Activated CD4-positive, alpha-beta T cell treated with anti-CD3 and anti-CD28 coated beads for 36 hours (primary cell): ENCODE results near the gene TARBP1. TPM values are rescaled to one million over a fixed set of nuclear protein-coding genes. Genes with fewer than 3 reads are reported as not detected.
"Not testable (repeated sequence)": the region's sequence is repeated elsewhere in the genome, so short reads cannot be mapped to it uniquely, and the experiment has no call there.

Experiments
- ATAC-seq: fragments of 200-7000 bp; cut with Tn5 transposase; one replicate; pipeline ENCODE4 v1.10.0; 2021; ENCODE audit warnings: mild to moderate bottlenecking, moderate library complexity
- CTCF ChIA-PET: fragments of 350-600 bp; sonication (Branson Sonifier 250); formaldehyde crosslinking; loops from one replicate; lab custom pipeline; 2021; ENCODE audit warnings: antibody characterized with exemption; lab: Charles Lee
- POLR2A ChIA-PET: fragments of 350-600 bp; sonication (Branson Sonifier 250); formaldehyde crosslinking; loops from one replicate; lab custom pipeline; 2021; ENCODE audit warnings: antibody characterized with exemption, inconsistent platforms; lab: Charles Lee
- DNase-seq: peaks from one replicate; pipeline ENCODE4 v3.0.0-alpha.2; 2020
- H3K27ac Mint-ChIP-seq: one replicate; pipeline ENCODE4 v1.8.0; 2021; ENCODE audit warnings: mixed read lengths
- H3K27me3 Mint-ChIP-seq: one replicate; pipeline ENCODE4 v1.8.0; 2021; ENCODE audit warnings: mixed read lengths
- H3K36me3 Mint-ChIP-seq: one replicate; pipeline ENCODE4 v1.8.0; 2021; ENCODE audit warnings: low read depth, mixed read lengths
- H3K4me1 Mint-ChIP-seq: one replicate; pipeline ENCODE4 v1.8.0; 2021; ENCODE audit warnings: mixed read lengths
- H3K4me3 Mint-ChIP-seq: one replicate; pipeline ENCODE4 v1.8.0; 2021; ENCODE audit warnings: mild to moderate bottlenecking, moderate library complexity, mixed read lengths
- H3K9me3 Mint-ChIP-seq: one replicate; pipeline ENCODE4 v1.8.0; 2021; ENCODE audit warnings: low read depth, mixed read lengths
- intact Hi-C, 2 experiments: fragments of 100-400 bp; cut with DNase I in 1 of 2; cut with micrococcal nuclease in 1 of 2; formaldehyde crosslinking; loops; one replicate each; pipeline versions ENCODE4 v1.14.2 to v1.15.1; 2022 to 2024; cut with DNase I, micrococcal nuclease
- total RNA-seq, 2 experiments: library from RNA; stranded (reverse); gene quantifications; one replicate each; pipeline ENCODE4 v1.2.3, GENCODE V29; 2021

TARBP1 gene
- total RNA-seq, 2 experiments from 2014 or later: 37.7 to 41.5 TPM

DNA sequence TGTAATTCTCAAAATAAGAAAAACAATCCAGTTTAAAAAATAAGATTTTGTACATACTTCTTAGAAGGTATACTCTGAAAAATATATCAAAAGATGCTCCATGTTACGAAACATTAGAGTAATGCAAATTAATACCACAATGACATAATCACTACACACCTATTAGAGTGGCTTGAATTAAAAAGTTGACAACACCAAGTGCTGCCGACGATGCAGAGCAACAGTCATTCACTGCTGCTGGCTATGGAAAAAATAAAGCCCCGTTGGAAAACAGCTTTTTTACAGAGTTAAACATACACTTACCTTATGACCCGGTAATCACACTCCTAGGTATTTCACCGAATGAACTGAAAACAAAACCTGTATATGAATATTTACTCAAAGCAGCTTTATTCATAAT, 90.9 kb downstream of the TARBP1 start:
- peaks cover 29% of the 10 kb centered on the region for H3K36me3 Mint-ChIP-seq

DNA sequence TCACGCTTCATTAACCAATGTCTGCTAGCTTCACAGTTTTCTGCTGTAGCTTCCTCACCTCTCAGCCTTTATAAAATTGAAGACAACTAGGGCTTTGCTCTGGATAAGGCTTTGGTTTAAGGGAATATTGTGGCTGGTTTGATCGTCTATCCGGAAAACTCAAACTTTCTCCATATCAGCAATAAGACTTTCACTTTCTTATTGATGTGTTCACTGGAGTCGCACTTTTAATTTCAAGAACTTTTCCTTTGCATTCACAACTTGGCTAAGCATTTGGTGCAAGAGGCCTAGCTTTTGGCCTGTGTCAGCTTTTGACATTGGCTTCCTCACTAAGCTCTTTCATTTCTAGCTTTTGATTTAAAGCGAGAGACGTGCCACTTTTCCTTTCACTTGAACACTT, 92.9 kb downstream of the TARBP1 start:
- Mint-ChIP-seq H3K27me3 (no peaks in the 10 kb centered on the region), H3K4me1 (peaks cover 16% of the 10 kb centered on the region), H3K9me3 (no peaks in the 10 kb centered on the region), H3K36me3 (peaks cover 27% of the 10 kb centered on the region), H3K4me3 (no peak overlapping the region), H3K27ac (peak overlapping the region; percentile 58)
- POLR2A ChIA-PET: interaction anchor here (0.6 kb wide), 1 partner anchor 16 kb away, joined by 4 read pairs; no protein-coding TSS in a partner anchor
- CTCF ChIA-PET: interaction anchor here (0.6 to 0.7 kb wide), 2 partner anchors 73 to 271 kb away, joined by 3 read pairs; no protein-coding TSS in a partner anchor
- peak; percentile 30 for ATAC-seq
- no peak for DNase-seq
- intact Hi-C loops: no loop called here

More for the DNA sequence above, 90.9 kb downstream of the TARBP1 start:
- H3K4me1 Mint-ChIP-seq: peaks cover 14% of the 10 kb centered on the region
- DNase-seq (no peak), ATAC-seq (no peak)
- intact Hi-C loops: no loop called here
- H3K4me3 Mint-ChIP-seq: no peak overlapping the region
- no peak overlapping the region for H3K27ac Mint-ChIP-seq
- ChIA-PET POLR2A (no interaction called here), CTCF (interaction anchor here (0.7 kb wide), 1 partner anchor 1269 kb away, joined by 3 read pairs; no protein-coding TSS in a partner anchor)
- H3K9me3 Mint-ChIP-seq: no peaks in the 10 kb centered on the region
- no peaks in the 10 kb centered on the region for H3K27me3 Mint-ChIP-seq

DNA sequence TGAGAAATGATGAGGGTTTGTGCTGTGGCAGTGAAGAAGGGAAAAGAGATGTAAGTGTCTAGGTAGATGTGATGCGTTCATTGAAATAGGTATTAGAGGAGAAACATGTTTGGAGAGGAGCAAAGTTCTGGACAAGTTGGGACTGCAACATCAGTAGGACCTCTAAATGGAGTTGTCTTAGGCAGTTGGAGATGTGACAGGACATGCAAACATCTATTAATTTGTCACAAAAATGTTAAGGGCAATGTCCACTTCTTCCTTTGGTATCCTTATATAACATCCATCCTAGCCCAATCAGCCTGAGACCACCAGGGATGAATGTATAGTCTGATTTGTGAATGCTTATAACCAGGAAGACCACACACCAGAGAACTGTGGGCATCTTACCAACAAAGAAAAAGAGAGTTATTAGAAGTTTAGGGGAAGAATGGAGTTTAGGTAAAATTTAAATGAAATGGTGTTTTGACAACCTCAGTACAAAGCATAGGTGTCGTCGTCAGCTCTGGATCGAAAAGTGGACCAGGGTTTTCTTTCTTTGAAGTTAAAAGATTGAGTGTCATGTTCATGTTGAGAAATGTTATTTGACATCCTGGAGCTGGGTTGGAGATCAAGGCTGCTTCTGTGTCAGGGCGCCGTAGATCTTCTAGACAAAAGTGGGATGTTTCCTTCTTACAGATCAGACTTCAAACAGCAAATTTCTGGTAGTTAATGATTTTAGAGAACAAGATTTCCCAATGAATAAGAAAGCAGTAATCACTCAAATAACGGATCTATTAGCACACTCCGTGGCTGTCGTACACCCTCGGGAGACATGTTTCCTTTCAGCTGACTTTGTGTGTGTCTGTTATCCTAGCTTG, 97.1 kb downstream of the TARBP1 start:
- POLR2A ChIA-PET: no interaction called here
- no peak overlapping the region for H3K4me3 Mint-ChIP-seq

DNA sequence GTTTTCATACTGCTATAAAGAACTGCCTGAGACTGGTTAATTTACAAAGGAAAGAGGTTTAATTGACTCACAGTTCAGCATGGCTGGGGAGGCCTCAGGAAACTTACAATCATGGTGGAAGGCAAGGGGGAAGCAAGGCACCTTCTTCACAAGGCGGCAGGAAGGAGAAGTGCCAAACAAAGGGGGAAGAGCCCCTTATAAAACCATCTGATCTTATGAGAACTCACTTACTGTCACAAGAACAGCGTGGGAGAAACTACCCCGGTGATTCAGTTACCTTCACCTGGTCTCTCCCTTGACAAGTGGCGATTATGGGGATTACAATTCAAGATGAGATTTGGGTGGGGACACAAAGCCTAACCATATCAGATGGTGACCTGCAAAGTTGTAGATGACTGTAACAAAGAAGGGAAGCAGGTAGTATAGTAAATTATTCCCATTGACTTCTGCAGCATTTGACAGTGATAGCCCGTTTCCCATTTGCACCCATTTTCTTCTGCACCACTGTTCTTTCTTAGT, 99.3 kb downstream of the TARBP1 start:
- Mint-ChIP-seq H3K4me1 (peaks cover 36% of the 10 kb centered on the region), H3K36me3 (peaks cover 56% of the 10 kb centered on the region), H3K27ac (peak overlapping the region; percentile 29)
- intact Hi-C loops: loop anchor here in 1 of 2 experiments (10.0 kb wide), 1 partner anchor 1425 kb away; the partner anchor contains the start of gene NTPCR
- CTCF ChIA-PET, H3K4me3 Mint-ChIP-seq, DNase-seq, H3K27me3 Mint-ChIP-seq, ATAC-seq, POLR2A ChIA-PET, H3K9me3 Mint-ChIP-seq: not testable (repeated sequence)

More for the DNA sequence above, 97.1 kb downstream of the TARBP1 start:
- ATAC-seq: no peak
- H3K4me1 Mint-ChIP-seq: peaks cover 29% of the 10 kb centered on the region
- peaks cover 3% of the 10 kb centered on the region for H3K9me3 Mint-ChIP-seq
- peak overlapping the region; percentile 62 for H3K27ac Mint-ChIP-seq
- CTCF ChIA-PET: interaction anchor here (0.7 kb wide), 1 partner anchor 107 kb away, joined by 3 read pairs; no protein-coding TSS in a partner anchor
- intact Hi-C loops: no loop called here
- peaks cover 49% of the 10 kb centered on the region for H3K36me3 Mint-ChIP-seq
- H3K27me3 Mint-ChIP-seq: no peaks in the 10 kb centered on the region
- no peak for DNase-seq

DNA sequence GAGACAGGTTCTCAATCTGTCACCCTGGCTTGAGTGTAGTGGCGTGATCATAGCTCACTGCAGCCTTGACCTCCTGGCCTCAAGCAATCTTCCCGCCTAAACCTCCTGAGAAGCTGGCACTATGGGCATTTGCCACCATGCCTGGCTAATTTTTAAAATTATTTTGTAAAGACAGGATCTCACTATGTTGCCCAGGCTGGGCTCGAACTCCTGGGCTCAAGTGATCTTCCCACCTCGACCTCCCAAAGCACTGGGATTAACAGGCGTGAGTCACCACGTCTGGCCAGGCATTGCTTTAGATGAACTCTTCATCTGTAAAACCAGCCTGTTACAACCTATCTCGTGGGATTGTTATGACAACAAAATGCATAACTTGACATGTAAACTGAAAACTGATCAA, 103.3 kb downstream of the TARBP1 start:
- Mint-ChIP-seq H3K27ac (no peak overlapping the region), H3K4me3 (no peak overlapping the region), H3K27me3 (no peaks in the 10 kb centered on the region), H3K36me3 (peaks cover 53% of the 10 kb centered on the region), H3K9me3 (peaks cover 3% of the 10 kb centered on the region), H3K4me1 (peaks cover 49% of the 10 kb centered on the region)
- no peak for DNase-seq
- ChIA-PET POLR2A (no interaction called here), CTCF (no interaction called here)
- ATAC-seq: no peak
- intact Hi-C loops: loop anchor here in 1 of 2 experiments (10.0 kb wide), 1 partner anchor 1421 kb away; the partner anchor contains the start of gene NTPCR

DNA sequence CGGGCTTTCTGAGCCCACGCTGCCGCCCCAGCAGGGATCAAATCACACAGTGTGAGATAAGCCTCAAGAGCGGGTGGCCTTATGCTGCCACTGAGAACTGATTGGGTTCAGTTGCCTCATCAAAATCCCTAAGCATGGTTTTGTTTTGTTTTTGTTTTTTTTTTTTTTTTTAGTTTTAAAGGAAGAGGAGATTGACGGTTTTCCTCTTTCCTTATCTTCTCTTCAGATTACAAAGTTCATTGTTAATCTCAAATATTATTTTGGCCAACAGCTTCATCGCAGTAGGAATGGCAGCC, 105.1 kb downstream of the TARBP1 start:
- Mint-ChIP-seq H3K4me3 (peak overlapping the region; percentile 98), H3K27ac (peak overlapping the region; percentile 99), H3K9me3 (no peaks in the 10 kb centered on the region), H3K4me1 (peaks cover 52% of the 10 kb centered on the region), H3K27me3 (no peaks in the 10 kb centered on the region), H3K36me3 (peaks cover 37% of the 10 kb centered on the region)
- ChIA-PET POLR2A (interaction anchor here (0.5 to 1.4 kb wide), 4 partner anchors 25 to 1119 kb away, joined by 4 to 5 read pairs (median 4); no protein-coding TSS in a partner anchor), CTCF (interaction anchor here (0.6 to 1.9 kb wide), 4 partner anchors 10 to 1131 kb away, joined by 3 to 7 read pairs (median 3); partner anchors contain the start of gene B3GALNT2)
- DNase-seq: no peak
- ATAC-seq: no peak
- intact Hi-C loops: loop anchor here (1.0 to 10.0 kb wide), 15 partner anchors 25 to 1419 kb away; partner anchors contain the start of genes ARID4B (in 1 of the 2), GGPS1 (in 1 of the 2), MAP3K21 (in 1 of the 2) and NTPCR (in 1 of the 2)

DNA sequence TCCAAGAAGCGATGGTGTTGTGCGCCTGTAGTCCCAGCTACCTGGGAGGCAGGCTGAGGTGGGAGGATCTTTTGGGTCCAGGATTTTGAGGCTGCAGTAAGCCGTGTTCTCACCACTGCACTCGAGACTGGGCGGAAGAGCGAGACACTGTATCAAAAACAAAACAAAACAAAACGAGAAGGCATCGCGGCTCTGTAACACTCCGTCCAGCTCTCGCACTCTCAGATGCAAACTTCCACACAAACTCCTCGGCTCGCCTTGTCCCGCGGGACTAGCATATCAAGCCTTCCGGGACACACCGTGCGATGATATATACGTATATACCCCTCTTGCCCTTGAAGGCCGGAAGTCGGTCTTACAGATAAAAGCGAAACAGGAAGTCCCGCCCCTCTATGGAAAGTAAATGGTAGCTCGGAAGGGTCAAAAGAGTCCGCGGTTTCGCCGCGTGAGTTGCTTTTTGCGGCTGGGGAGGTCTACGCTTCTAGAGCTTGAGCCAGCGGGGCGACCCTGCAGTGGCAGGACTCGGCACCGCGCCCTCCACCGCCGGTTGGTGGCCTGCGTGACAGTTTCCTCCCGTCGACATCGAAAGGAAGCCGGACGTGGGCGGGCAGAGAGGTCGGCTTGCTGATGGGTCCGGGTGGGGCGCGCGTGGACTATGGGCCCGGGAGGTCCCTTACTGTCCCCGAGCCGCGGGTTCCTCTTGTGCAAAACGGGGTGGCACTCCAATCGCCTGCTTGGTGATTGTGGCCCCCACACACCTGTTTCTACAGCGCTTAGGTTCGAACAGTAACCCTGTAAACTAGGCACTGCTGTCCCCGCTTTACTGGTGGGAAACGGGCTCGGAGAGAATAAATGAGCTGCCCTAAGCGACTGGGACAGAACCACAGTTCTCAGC, 105.7 kb downstream of the TARBP1 start, which contains the start of gene COA6:
Gene COA6 (plus strand): TSS at position 393 of the 895 bp plus-strand sequence. CDS start 11 bp downstream, at position 404.
- intact Hi-C loops: loop anchor here (1.0 to 10.0 kb wide), 15 partner anchors 25 to 1419 kb away; partner anchors contain the start of genes ARID4B (in 1 of the 2), GGPS1 (in 1 of the 2), MAP3K21 (in 1 of the 2) and NTPCR (in 1 of the 2)

DNA sequence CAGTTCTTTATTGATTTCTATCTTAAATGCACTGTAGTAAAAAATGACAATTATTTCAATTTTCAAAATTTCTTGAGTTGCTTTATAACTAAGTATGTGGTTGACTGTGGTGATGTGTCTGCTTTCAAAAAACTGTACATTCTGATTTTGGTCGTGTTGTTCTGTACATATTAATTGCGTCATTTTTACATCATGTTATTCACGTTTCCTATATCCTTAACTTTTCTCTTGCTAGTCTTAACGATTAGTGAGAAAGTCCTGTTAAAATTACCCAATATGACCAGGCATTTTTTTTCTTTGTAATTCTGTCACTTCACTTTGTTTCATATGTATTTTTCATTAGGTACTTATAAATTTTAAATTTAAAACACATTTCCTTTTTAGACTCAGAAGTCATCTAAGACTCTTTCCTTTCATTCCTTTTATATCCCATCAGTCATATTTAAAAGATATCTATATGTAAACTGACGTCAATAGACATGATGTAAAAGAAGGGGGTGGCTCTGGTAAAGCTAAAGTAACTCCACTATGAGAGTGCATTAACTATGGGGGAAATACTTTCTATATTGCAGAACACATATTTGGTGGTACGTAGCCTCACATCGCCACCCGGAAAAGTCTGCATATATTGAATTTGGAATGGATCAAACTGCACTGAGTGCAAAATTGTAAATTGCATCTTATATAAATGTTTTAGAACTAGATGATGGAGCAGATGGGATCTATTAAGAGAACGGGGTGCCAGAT, 106.8 kb downstream of the TARBP1 start:
- DNase-seq (no peak), ATAC-seq (no peak)
- Mint-ChIP-seq H3K4me1 (peaks cover 54% of the 10 kb centered on the region), H3K4me3 (peak overlapping the region; percentile 98), H3K27ac (peak overlapping the region; percentile 99), H3K27me3 (no peaks in the 10 kb centered on the region), H3K9me3 (no peaks in the 10 kb centered on the region), H3K36me3 (peaks cover 22% of the 10 kb centered on the region)
- intact Hi-C loops: loop anchor here (2.0 to 10.0 kb wide), 8 partner anchors 27 to 1417 kb away; partner anchors contain the start of genes NTPCR (in 1 of the 2) and TARBP1 (in 1 of the 2)
- ChIA-PET CTCF (interaction anchor here (0.6 to 1.1 kb wide), 3 partner anchors 11 to 71 kb away, joined by 3 to 4 read pairs (median 3); no protein-coding TSS in a partner anchor), POLR2A (interaction anchor here (0.8 to 1.4 kb wide), 3 partner anchors 8 to 173 kb away, joined by 3 to 4 read pairs (median 4); no protein-coding TSS in a partner anchor)

More for the DNA sequence above, 105.7 kb downstream of the TARBP1 start, which contains the start of gene COA6:
- peak; percentile 92 for DNase-seq
- no peaks in the 10 kb centered on the region for H3K27me3 Mint-ChIP-seq
- POLR2A ChIA-PET: interaction anchor here (0.5 to 1.4 kb wide), 4 partner anchors 9 to 1120 kb away, joined by 4 read pairs; no protein-coding TSS in a partner anchor
- peak within 1 kb of the TSS; percentile 98 for H3K4me3 Mint-ChIP-seq
- CTCF ChIA-PET: interaction anchor here (0.6 to 1.9 kb wide), 6 partner anchors 10 to 1131 kb away, joined by 3 to 7 read pairs (median 3); partner anchors contain the start of gene B3GALNT2
- peak; percentile 89 for ATAC-seq
- H3K36me3 Mint-ChIP-seq: peaks cover 33% of the 10 kb centered on the region
- H3K4me1 Mint-ChIP-seq: peaks cover 56% of the 10 kb centered on the region
- H3K9me3 Mint-ChIP-seq: no peaks in the 10 kb centered on the region
- peak within 1 kb of the TSS; percentile 99 for H3K27ac Mint-ChIP-seq

DNA sequence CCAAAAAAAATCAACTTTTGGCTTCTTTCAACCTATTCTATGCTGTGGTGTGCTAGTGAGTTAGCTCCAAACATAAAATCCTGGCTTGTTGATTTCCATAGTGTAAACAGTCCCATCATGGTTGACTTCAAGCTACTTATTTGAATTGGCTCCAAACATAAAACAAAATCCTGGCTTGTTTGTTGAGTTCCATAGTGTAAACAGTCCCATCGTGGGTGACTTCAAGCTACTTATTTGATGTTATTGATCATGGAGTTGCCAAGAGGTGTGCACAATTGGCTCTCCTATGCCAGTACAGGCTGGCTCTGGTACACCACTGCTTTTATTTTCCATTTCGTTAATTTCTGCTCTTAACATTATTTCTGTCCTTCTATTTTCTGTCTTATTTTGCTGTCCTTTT, 107.6 kb downstream of the TARBP1 start:
- H3K27me3 Mint-ChIP-seq: no peaks in the 10 kb centered on the region
- no peak overlapping the region for H3K27ac Mint-ChIP-seq
- H3K9me3 Mint-ChIP-seq: no peaks in the 10 kb centered on the region
- no peak for DNase-seq
- peaks cover 18% of the 10 kb centered on the region for H3K36me3 Mint-ChIP-seq
- H3K4me3 Mint-ChIP-seq: no peak overlapping the region
- intact Hi-C loops: loop anchor here (5.0 to 10.0 kb wide), 4 partner anchors 44 to 1417 kb away; partner anchors contain the start of genes NTPCR (in 1 of the 2) and TARBP1 (in 1 of the 2)
- POLR2A ChIA-PET: interaction anchor here (0.6 kb wide), 1 partner anchor 43 kb away, joined by 3 read pairs; no protein-coding TSS in a partner anchor
- H3K4me1 Mint-ChIP-seq: peaks cover 49% of the 10 kb centered on the region
- CTCF ChIA-PET: interaction anchor here (0.7 to 1.1 kb wide), 3 partner anchors 10 to 158 kb away, joined by 3 to 4 read pairs (median 3); no protein-coding TSS in a partner anchor
- ATAC-seq: no peak
